GM18520 (cell line): ENCODE measurements around the gene XRCC4.

ENCODE experiments used
- ATAC-seq: cut with Tn5 transposase; IDR thresholded peaks from one replicate; pipeline ENCODE4 v1.9.1; 2021; ENCODE audit not compliant: unreplicated experiment

The XRCC4 gene

DNA sequence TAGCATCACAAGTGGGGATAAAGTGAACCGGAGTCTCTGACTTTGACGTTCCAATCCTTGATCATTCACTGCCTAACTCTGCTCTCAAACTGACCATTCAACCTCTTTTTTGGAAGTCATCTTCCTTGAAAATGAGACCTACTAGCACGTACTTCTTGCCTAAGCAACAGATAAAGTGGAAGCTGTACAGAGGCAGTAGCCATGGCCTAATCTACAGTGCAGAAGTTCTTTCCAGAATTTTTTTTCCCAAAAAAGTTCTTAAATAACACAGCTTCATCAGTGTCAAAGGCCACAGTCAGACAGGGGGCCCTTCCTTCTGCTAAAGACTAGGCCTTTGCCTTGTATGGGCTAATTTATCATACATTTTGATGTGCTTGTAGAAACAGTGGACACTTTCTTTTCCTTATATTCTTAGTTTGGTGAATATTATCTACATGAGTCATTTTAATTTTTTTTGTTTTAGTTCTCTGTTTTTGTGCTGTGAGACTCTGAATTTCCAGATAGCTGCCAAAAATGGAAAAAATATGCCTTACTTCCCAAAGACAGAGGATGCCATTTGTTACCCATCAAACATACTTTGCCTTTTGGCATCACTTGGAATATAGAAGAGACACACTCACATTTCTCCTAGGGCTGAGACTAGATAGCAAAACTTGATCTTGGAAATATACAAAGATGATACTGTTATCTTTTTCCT lies 297.9 kb downstream of the XRCC4 start:
- ATAC-seq, result no peak

DNA sequence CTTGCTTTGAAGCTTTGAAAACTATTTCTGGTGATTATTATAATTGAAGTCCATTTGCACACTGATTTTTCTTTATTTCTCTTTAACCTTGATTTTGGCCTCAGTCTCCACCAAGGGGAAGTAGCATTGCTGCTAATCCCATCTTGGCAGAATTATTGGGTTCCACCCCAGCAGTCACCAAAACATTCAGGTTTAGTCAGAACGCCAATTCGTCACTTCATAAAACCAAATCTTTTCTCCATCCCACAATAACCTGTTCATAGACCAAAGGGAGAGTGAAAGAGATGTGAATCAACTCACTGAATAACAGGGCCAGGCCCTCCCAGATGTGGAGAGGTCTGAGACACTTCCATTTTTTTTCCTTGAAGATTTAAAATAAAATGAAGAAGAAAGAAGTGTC lies 299.1 kb downstream of the XRCC4 start:
- ATAC-seq, result no peak

- no peak for ATAC-seq
These were observed 300.0 kb downstream of the XRCC4 start for GRCh38 chr5:83377131-83377865.

- no peak for ATAC-seq
These were observed 301.4 kb downstream of the XRCC4 start for GRCh38 chr5:83378624-83379289.

- no peak for ATAC-seq
These were observed 308.5 kb downstream of the XRCC4 start for GRCh38 chr5:83385812-83386211.

- ATAC-seq, result no peak
These were observed 309.7 kb downstream of the XRCC4 start for GRCh38 chr5:83387041-83387440.

DNA sequence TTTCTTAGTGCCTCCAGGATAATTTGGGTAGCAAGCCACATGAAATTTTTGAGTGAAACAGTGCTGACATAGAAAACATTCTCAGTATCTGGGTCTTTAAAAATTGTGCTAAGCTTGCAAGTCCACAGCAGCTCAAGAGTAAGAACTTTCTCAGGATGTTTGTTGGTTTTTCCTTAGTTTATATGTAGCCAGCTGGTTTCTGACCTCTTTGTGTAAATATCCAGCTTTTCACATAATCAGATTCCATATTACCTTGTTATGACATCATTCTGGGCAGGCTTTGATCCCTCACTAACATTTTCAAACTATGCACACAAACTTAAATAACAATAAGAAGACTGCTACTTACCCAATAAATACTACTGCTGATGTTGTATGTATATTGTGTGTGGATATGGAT lies 311.3 kb downstream of the XRCC4 start:
- no peak for ATAC-seq

DNA sequence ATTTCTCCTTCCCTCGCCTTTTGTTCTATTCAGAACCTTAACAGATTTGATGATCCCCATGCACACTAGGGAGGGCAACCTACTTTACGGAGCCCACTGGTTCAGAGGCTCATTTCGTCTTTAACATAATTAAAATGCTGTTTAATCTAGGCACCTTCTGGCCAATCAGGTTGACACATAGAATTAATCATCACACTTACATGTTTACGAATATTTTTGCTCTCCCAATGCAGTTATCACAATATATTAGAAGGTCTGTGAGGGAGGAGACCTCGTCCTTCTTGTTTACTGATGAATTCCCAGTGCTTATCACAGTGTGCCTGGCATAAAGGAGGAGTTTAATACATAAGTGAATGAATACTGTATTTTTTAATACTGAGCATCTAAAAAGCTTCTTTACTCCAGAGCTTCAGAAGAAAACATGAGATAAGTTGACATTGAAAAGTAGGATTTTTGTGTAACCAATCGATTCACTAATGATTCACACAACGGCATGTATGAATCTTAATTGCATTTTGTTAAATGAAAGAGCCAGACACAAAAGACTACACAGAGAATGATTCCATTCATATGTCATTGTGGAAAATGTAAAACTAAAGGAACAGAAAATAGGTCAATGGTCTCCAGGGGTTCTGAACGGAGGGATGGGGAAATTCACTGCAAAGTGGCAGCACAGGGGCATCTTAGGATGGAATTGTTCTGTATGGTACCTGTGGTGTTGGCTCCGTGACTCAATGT lies 315.6 kb downstream of the XRCC4 start:
- no peak for ATAC-seq

- no peak for ATAC-seq
These were observed 316.1 kb downstream of the XRCC4 start for GRCh38 chr5:83393504-83393866.

DNA sequence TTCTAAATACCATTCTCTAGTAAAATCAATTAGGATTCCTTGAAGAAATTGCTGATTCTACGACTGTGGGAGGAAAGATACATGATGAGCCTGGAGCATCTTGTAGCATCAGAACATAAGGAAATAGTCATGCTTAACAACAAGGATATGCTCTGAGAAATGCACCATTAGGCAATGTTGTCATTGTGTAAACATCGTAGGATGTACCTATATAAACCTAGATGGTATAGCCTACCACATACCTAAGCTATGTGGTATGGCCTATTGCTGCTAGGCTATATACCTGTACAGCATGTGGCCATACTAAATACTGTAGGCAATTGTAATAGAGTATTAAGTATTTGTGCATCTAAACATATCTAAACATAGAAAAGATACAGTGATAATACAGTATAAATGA lies 316.8 kb downstream of the XRCC4 start:
- no peak for ATAC-seq

DNA sequence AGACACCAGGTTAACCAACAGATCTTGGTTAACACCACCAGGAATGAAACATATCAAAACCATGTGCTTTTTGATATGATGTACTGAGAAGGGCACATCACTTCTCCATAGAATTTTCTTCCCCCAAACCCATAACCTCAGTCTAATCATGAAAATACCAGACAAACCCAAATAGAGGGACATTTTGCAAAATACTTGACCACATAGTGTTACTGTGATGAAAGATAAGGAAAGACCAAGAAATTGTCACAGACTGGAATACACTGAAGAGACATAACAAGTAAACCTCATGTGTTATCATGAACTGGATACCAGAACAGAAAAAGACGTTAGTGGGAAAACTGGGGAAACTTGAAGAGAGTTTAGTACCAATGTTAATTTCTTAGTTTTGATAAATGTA lies 319.3 kb downstream of the XRCC4 start:
- ATAC-seq, result no peak

DNA sequence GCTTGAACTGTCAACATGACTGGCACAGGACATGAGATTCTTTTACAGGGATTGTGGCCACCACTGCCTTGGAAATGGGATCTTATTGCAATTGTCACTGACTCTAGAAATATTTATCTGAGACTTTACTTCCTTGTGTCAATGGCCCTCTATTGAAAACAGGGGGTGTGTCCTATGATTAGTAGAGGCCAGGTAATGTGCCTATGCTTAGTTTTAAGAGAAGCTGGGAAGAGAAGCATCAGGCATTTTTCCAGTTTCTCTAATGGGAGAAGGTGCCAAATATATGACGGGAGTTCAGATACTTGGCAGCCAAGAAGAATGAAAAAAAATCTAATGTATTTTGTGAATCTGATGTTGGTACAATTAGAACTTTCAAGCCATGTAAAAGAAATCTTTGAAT lies 320.3 kb downstream of the XRCC4 start:
- no peak for ATAC-seq

- ATAC-seq, result no peak
These were observed 322.9 kb downstream of the XRCC4 start for GRCh38 chr5:83400241-83400640.

GRCh38 chr5:83400701-83401100 lies 323.4 kb downstream of the XRCC4 start:
- no peak for ATAC-seq

DNA sequence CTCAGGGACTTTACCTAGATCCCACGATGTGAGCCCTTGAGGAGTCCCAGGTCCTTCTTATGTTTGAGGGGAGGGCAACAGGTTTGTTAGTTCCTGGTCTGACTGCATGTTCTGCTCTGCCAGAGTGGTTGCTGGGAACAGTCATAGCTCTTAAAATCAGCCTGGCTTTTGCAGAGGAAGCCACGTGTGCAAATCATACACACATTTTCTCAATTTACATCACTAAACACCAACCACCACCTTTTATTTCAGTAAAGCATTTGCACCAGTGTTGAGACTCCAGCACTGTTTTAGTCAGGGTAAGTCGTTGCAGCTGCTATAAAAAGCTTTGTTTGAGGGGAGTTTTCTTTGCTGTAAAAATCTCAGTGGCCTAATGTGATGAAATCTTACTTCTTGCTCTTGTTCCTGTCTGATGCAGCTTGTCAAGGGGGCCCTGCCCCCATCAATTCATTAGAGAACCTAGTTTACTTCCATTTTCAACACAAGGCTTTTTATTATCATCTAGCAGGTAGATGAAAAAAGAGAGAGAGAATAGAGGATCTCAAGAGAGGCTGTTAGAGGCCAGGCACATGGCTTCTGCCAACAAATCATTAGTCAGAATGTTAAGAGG lies 323.9 kb downstream of the XRCC4 start:
- no peak for ATAC-seq

- ATAC-seq, result no peak
These were observed 324.4 kb downstream of the XRCC4 start for GRCh38 chr5:83401775-83402174.
